Activated naive CD4-positive, alpha-beta T cell treated with anti-CD3 and anti-CD28 coated beads for 36 hours (primary cell): ENCODE data around the gene ELOB. TPM values are rescaled to one million over a fixed set of nuclear protein-coding genes. Genes with fewer than 3 reads are reported as not detected.
A peak's percentile ranks its signal among the peaks of the same experiment; 100 is the strongest.

Experiments
- CTCF ChIA-PET: fragments of 350-600 bp; sonication (Branson Sonifier 250); formaldehyde crosslinking; loops from one replicate; lab custom pipeline; 2021; ENCODE audit warnings: antibody characterized with exemption; lab: Charles Lee
- DNase-seq: peaks from one replicate; pipeline ENCODE4 v3.0.0-alpha.2; 2020
- H3K27ac Mint-ChIP-seq: one replicate; pipeline ENCODE4 v1.8.0; 2021; ENCODE audit warnings: mild to moderate bottlenecking, mixed read lengths
- H3K27me3 Mint-ChIP-seq: one replicate; pipeline ENCODE4 v1.8.0; 2021; ENCODE audit warnings: low read depth, mixed read lengths
- H3K36me3 Mint-ChIP-seq: one replicate; pipeline ENCODE4 v1.8.0; 2021; ENCODE audit warnings: low read depth, mixed read lengths
- H3K4me1 Mint-ChIP-seq: one replicate; pipeline ENCODE4 v1.8.0; 2021; ENCODE audit warnings: low read depth, mixed read lengths
- H3K4me3 Mint-ChIP-seq: one replicate; pipeline ENCODE4 v1.8.0; 2021; ENCODE audit warnings: mild to moderate bottlenecking, moderate library complexity, mixed read lengths
- H3K9me3 Mint-ChIP-seq: one replicate; pipeline ENCODE4 v1.8.0; 2021; ENCODE audit warnings: mixed read lengths
- intact Hi-C: fragments of 100-400 bp; cut with micrococcal nuclease; formaldehyde crosslinking; loops from one replicate; pipeline ENCODE4 v1.15.1; 2023
- total RNA-seq, 2 experiments: library from RNA; stranded (reverse); gene quantifications; one replicate each; pipeline ENCODE4 v1.2.3, GENCODE V29; 2021

ELOB gene
- total RNA-seq, 2 experiments from 2014 or later: 177 to 189 TPM

DNA sequence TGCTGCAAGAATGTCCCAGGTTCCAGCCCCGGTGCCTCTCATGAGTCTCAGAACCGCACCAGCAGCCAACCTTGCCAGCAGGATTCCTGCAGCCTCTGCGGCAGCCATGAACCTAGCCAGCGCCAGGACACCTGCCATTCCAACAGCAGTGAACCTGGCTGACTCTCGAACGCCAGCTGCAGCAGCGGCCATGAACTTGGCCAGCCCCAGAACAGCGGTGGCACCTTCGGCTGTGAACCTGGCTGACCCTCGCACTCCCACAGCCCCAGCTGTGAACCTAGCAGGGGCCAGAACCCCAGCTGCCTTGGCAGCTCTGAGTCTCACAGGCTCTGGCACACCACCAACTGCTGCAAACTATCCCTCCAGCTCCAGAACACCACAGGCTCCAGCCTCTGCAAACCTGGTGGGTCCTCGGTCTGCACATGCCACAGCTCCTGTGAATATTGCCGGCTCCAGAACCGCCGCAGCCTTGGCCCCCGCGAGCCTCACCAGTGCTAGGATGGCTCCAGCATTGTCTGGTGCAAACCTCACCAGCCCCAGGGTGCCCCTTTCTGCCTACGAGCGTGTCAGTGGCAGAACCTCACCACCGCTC is 9.8 kb downstream of the ELOB start:
- H3K9me3 Mint-ChIP-seq: no peaks in the 10 kb centered on the region
- DNase-seq: no peak
- CTCF ChIA-PET: no interaction called here
- no peak overlapping the region for H3K27ac Mint-ChIP-seq
- peaks cover 75% of the 10 kb centered on the region for H3K36me3 Mint-ChIP-seq
- intact Hi-C loops: no loop called here
- H3K27me3 Mint-ChIP-seq: no peaks in the 10 kb centered on the region
- H3K4me3 Mint-ChIP-seq: no peak overlapping the region
- H3K4me1 Mint-ChIP-seq: peaks cover 12% of the 10 kb centered on the region

- H3K9me3 Mint-ChIP-seq: no peaks in the 10 kb centered on the region
- no peak overlapping the region for H3K27ac Mint-ChIP-seq
- H3K27me3 Mint-ChIP-seq: no peaks in the 10 kb centered on the region
- H3K4me3 Mint-ChIP-seq: no peak overlapping the region
- intact Hi-C loops: no loop called here
- DNase-seq: no peak
- peaks cover 12% of the 10 kb centered on the region for H3K4me1 Mint-ChIP-seq
- H3K36me3 Mint-ChIP-seq: peaks cover 79% of the 10 kb centered on the region
- CTCF ChIA-PET: no interaction called here
These were observed 10.5 kb downstream of the ELOB start for GRCh38 chr16:2766430-2767139.

GRCh38 chr16:2765462-2766404 is 11.3 kb downstream of the ELOB start:
- CTCF ChIA-PET: no interaction called here
- no peak overlapping the region for H3K27ac Mint-ChIP-seq

DNA sequence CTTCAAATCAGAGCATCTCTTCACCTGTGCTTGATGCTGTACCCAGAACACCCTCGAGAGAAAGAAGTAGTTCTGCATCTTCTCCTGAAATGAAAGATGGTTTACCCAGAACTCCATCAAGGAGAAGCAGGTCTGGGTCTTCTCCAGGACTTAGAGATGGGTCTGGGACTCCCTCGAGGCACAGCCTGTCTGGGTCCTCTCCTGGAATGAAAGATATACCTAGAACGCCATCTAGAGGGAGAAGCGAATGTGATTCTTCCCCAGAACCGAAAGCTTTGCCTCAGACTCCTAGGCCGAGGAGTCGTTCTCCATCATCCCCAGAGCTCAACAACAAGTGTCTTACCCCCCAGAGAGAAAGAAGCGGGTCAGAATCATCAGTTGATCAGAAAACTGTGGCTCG is 12.4 kb downstream of the ELOB start:
- Mint-ChIP-seq H3K4me3 (no peak overlapping the region), H3K4me1 (peaks cover 14% of the 10 kb centered on the region), H3K27ac (no peak overlapping the region), H3K27me3 (no peaks in the 10 kb centered on the region), H3K9me3 (no peaks in the 10 kb centered on the region), H3K36me3 (peaks cover 90% of the 10 kb centered on the region)
- CTCF ChIA-PET: interaction anchor here (0.5 kb wide), 1 partner anchor 126 kb away, joined by 3 read pairs; no protein-coding TSS in a partner anchor
- intact Hi-C loops: no loop called here
- no peak for DNase-seq

More at GRCh38 chr16:2765462-2766404, 11.3 kb downstream of the ELOB start:
- no peak overlapping the region for H3K4me3 Mint-ChIP-seq
- no peaks in the 10 kb centered on the region for H3K27me3 Mint-ChIP-seq
- peaks cover 10% of the 10 kb centered on the region for H3K4me1 Mint-ChIP-seq
- intact Hi-C loops: no loop called here
- no peaks in the 10 kb centered on the region for H3K9me3 Mint-ChIP-seq
- H3K36me3 Mint-ChIP-seq: peaks cover 88% of the 10 kb centered on the region
- no peak for DNase-seq

DNA sequence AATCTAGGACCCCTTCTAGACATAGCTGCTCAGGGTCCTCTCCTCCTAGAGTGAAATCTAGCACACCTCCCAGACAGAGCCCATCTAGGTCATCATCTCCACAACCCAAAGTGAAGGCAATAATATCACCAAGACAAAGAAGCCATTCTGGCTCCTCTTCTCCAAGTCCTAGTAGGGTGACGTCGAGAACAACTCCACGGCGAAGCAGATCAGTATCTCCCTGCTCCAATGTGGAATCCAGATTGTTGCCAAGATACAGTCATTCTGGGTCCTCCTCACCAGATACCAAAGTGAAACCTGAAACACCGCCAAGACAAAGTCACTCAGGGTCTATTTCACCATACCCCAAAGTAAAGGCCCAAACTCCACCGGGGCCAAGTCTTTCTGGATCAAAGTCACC is 13.9 kb downstream of the ELOB start:
- CTCF ChIA-PET: interaction anchor here (0.6 kb wide), 1 partner anchor 27 kb away, joined by 5 read pairs; no protein-coding TSS in a partner anchor
- Mint-ChIP-seq H3K4me1 (peaks cover 20% of the 10 kb centered on the region), H3K27ac (peak overlapping the region; percentile 22), H3K4me3 (no peak overlapping the region), H3K9me3 (no peaks in the 10 kb centered on the region), H3K36me3 (peaks cover 90% of the 10 kb centered on the region), H3K27me3 (no peaks in the 10 kb centered on the region)
- intact Hi-C loops: no loop called here
- DNase-seq: no peak

DNA sequence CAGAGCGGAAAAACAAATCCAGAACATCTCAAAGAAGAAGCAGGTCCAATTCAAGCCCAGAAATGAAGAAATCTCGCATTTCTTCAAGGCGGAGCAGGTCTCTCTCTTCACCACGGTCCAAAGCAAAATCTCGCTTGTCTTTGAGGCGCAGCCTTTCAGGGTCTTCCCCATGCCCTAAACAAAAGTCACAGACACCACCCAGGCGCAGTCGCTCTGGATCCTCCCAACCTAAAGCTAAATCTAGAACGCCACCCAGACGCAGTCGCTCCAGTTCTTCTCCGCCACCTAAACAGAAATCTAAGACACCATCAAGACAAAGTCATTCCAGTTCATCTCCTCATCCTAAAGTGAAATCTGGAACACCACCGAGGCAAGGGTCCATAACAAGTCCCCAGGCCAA is 14.4 kb downstream of the ELOB start:
- Mint-ChIP-seq H3K9me3 (no peaks in the 10 kb centered on the region), H3K36me3 (peaks cover 90% of the 10 kb centered on the region), H3K4me3 (no peak overlapping the region), H3K27me3 (no peaks in the 10 kb centered on the region), H3K4me1 (peaks cover 20% of the 10 kb centered on the region), H3K27ac (no peak overlapping the region)
- CTCF ChIA-PET: interaction anchor here (0.6 kb wide), 1 partner anchor 27 kb away, joined by 5 read pairs; no protein-coding TSS in a partner anchor
- intact Hi-C loops: no loop called here
- DNase-seq: no peak

DNA sequence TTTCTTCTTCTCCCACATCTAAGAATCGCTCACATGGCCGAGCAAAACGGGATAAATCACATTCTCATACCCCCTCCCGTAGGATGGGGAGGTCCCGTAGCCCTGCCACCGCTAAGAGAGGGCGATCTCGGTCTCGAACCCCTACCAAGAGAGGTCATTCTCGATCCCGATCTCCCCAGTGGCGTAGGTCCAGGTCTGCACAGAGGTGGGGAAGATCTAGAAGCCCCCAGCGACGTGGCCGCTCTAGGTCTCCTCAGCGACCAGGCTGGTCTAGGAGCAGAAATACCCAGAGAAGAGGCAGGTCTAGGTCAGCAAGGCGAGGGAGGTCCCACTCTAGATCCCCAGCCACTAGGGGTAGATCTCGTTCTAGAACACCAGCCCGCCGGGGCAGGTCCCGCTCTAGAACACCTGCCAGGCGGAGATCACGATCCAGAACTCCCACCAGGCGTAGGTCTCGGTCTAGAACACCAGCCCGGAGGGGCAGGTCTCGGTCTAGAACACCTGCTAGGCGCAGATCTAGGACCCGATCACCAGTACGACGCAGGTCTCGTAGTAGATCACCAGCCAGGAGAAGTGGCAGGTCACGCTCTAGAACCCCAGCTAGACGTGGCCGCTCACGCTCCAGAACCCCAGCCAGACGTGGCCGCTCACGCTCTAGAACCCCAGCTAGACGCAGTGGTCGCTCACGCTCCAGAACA is 15.0 kb downstream of the ELOB start:
- intact Hi-C loops: no loop called here
- Mint-ChIP-seq H3K27me3 (no peaks in the 10 kb centered on the region), H3K27ac (no peak overlapping the region), H3K4me1 (peaks cover 23% of the 10 kb centered on the region), H3K4me3 (no peak overlapping the region), H3K36me3 (peaks cover 91% of the 10 kb centered on the region), H3K9me3 (no peaks in the 10 kb centered on the region)
- CTCF ChIA-PET: no interaction called here
- DNase-seq: no peak

DNA sequence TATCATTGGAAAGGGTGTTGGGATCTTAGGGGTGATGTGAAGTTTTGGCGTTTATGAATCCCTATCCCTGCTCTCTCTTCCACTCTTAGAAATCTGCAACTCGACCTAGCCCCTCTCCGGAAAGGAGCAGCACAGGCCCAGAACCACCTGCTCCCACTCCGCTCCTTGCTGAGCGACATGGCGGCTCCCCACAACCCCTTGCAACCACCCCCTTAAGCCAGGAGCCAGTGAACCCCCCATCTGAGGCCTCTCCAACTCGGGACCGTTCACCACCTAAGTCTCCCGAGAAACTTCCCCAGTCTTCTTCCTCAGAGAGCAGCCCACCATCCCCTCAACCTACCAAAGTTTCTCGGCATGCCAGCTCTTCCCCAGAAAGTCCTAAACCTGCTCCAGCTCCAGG is 15.6 kb downstream of the ELOB start:
- DNase-seq: no peak
- Mint-ChIP-seq H3K4me3 (no peak overlapping the region), H3K4me1 (peaks cover 25% of the 10 kb centered on the region), H3K9me3 (no peaks in the 10 kb centered on the region), H3K36me3 (peaks cover 91% of the 10 kb centered on the region), H3K27ac (no peak overlapping the region), H3K27me3 (no peaks in the 10 kb centered on the region)
- CTCF ChIA-PET: no interaction called here
- intact Hi-C loops: no loop called here

DNA sequence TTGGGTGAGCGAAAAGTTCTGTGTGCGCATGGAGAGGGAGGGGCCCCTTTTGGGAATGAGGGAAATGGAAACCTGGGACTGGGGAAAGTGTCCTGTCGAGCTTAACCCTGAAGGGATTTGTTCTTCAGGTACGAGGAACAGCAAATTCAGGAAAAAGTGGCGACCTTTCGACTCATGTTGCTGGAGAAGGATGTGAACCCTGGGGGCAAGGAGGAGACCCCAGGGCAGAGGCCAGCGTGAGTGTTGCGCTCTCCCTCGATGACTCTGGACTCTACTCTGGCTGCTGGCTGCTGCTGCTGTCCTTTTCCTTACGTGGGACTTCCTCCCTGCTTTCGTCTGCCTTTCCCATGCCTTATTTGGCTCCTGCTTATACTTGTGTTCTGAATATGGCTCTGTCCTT is 19.7 kb downstream of the ELOB start:
- Mint-ChIP-seq H3K9me3 (no peaks in the 10 kb centered on the region), H3K4me1 (peaks cover 50% of the 10 kb centered on the region), H3K27ac (no peak overlapping the region), H3K36me3 (peaks cover 84% of the 10 kb centered on the region), H3K4me3 (no peak overlapping the region), H3K27me3 (no peaks in the 10 kb centered on the region)
- no peak for DNase-seq
- intact Hi-C loops: no loop called here
- CTCF ChIA-PET: interaction anchor here (1.4 kb wide), 1 partner anchor 18 kb away, joined by 5 read pairs; no protein-coding TSS in a partner anchor

DNA sequence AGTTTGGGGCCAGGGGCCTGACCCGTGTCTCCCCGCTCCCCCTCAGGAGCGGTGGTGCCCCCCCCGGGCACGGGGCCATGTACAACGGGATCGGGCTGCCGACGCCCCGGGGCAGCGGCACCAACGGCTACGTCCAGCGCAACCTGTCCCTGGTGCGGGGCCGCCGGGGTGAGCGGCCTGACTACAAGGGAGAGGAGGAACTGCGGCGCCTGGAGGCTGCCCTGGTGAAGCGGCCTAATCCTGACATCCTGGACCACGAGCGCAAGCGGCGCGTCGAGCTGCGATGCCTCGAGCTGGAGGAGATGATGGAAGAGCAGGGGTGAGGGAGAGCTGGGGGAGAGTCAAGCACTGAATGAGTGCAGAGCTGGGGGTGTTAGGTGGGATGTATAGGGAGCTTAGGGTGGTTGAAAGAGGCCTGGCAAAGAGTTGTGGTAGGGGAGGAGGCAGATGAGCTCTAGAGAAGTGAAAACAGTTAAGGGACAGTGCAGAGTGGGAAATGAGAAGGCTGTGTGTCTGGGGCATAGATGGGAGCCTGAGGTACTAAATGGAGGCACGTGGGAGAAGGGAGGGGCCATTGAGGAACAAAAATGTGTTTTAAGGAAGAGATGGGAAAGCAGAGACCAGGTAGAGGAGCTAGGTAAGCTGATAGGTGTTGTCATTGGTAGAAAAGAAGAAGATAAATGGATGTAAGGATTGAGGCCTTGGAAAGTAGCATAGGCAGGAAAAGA is 20.6 kb downstream of the ELOB start:
- intact Hi-C loops: no loop called here
- Mint-ChIP-seq H3K27ac (peak overlapping the region; percentile 20), H3K9me3 (no peaks in the 10 kb centered on the region), H3K4me1 (peaks cover 52% of the 10 kb centered on the region), H3K4me3 (no peak overlapping the region), H3K36me3 (peaks cover 75% of the 10 kb centered on the region), H3K27me3 (no peaks in the 10 kb centered on the region)
- CTCF ChIA-PET: interaction anchor here (1.4 kb wide), 1 partner anchor 19 kb away, joined by 5 read pairs; no protein-coding TSS in a partner anchor
- DNase-seq: no peak

GRCh38 chr16:2755158-2755557 is 21.9 kb downstream of the ELOB start:
- intact Hi-C loops: no loop called here
- peak overlapping the region; percentile 80 for H3K4me3 Mint-ChIP-seq
- H3K9me3 Mint-ChIP-seq: no peaks in the 10 kb centered on the region
- DNase-seq: no peak
- H3K27me3 Mint-ChIP-seq: no peaks in the 10 kb centered on the region
- H3K27ac Mint-ChIP-seq: peak overlapping the region; percentile 89
- peaks cover 62% of the 10 kb centered on the region for H3K36me3 Mint-ChIP-seq
- CTCF ChIA-PET: no interaction called here
- peaks cover 60% of the 10 kb centered on the region for H3K4me1 Mint-ChIP-seq
